Limb (tissue), 2 donors: ENCODE results near the gene CX3CL1.
"Not testable (repeated sequence)": the region's sequence is repeated elsewhere in the genome, so short reads cannot be mapped to it uniquely, and the experiment has no call there.

Experiments
- DNase-seq, 2 donors: peaks; one replicate each; pipeline ENCODE4 v3.0.0-alpha.2; 2016; ENCODE audit errors: extremely low spot score in 2 of 2

CX3CL1 gene

GRCh38 chr16:57382535-57383275 lies 10.4 kb downstream of the CX3CL1 start:
- DNase-seq = no peak

GRCh38 chr16:57383276-57384247 lies 11.3 kb downstream of the CX3CL1 start:
- DNase-seq = no peak

GRCh38 chr16:57384248-57385070 lies 12.2 kb downstream of the CX3CL1 start:
- no peak for DNase-seq

GRCh38 chr16:57385083-57385482 lies 12.8 kb downstream of the CX3CL1 start:
- no peak for DNase-seq

GRCh38 chr16:57386381-57386951 lies 14.2 kb downstream of the CX3CL1 start:
- DNase-seq = no peak

- no peak for DNase-seq
Measured at GRCh38 chr16:57387598-57388354, 15.5 kb downstream of the CX3CL1 start.

- no peak for DNase-seq
Measured at GRCh38 chr16:57388359-57389086, 16.2 kb downstream of the CX3CL1 start.

- no peak for DNase-seq
Measured at GRCh38 chr16:57389087-57389468, 16.8 kb downstream of the CX3CL1 start.

- no peak for DNase-seq
Measured at GRCh38 chr16:57390636-57391295, 18.5 kb downstream of the CX3CL1 start.

- DNase-seq = no peak
Measured at GRCh38 chr16:57391300-57391699, 19.0 kb downstream of the CX3CL1 start.

GRCh38 chr16:57391708-57392107 lies 19.4 kb downstream of the CX3CL1 start:
- DNase-seq = no peak

- DNase-seq = no peak
Measured at GRCh38 chr16:57392694-57393093, 20.4 kb downstream of the CX3CL1 start.

GRCh38 chr16:57394444-57394843 lies 22.2 kb downstream of the CX3CL1 start:
- DNase-seq = no peak

GRCh38 chr16:57395026-57395425 lies 22.7 kb downstream of the CX3CL1 start:
- no peak for DNase-seq

GRCh38 chr16:57396786-57397185 lies 24.5 kb downstream of the CX3CL1 start:
- no peak for DNase-seq

GRCh38 chr16:57397493-57397892 lies 25.2 kb downstream of the CX3CL1 start:
- DNase-seq = not testable (repeated sequence)

GRCh38 chr16:57401943-57402640 lies 29.8 kb downstream of the CX3CL1 start:
- no peak for DNase-seq

- no peak for DNase-seq
Measured at GRCh38 chr16:57403965-57404817, 31.9 kb downstream of the CX3CL1 start, which contains the start of gene CCL17. Gene CCL17, plus strand, starts transcription at chr16:57404767. Its CDS starts 9,166 bp downstream, at chr16:57413933.
